ENCODE data around the gene IKBKE.

- TF ChIP-seq POLR2A (IDR thresholded peaks at IDR 0.05; ENCODE audit: low read length) (no peak), GATA1 (IDR thresholded peaks at IDR 0.05; ENCODE audit: low read depth, low read length) (no peak)
These were observed 69.9 kb downstream of the IKBKE start for GRCh38 chr1:206540044-206540780.
